Ishikawa (cell line): ENCODE results near the gene GRB10.
A peak's percentile ranks its signal among the peaks of the same experiment; 100 is the strongest.

Experiments
- CEBPB ChIP-seq: IDR thresholded peaks from 2 replicates; pipeline ENCODE4 v1.6.1; 2012
- CREB1 ChIP-seq: IDR thresholded peaks from 2 replicates; pipeline ENCODE4 v1.6.1; 2012; ENCODE audit warnings: low read depth
- EGR1 ChIP-seq: IDR thresholded peaks from 2 replicates; pipeline ENCODE4 v1.6.1; 2012
- EP300 ChIP-seq: IDR thresholded peaks from 2 replicates; pipeline ENCODE4 v1.6.1; 2012; ENCODE audit warnings: borderline replicate concordance
- FOXM1 ChIP-seq: IDR thresholded peaks from 2 replicates; pipeline ENCODE4 v1.6.1; 2012; ENCODE audit warnings: low read depth, borderline replicate concordance
- NFIC ChIP-seq: IDR thresholded peaks from 2 replicates; pipeline ENCODE4 v1.6.1; 2012
- RAD21 ChIP-seq: IDR thresholded peaks from 2 replicates; pipeline ENCODE4 v1.6.1; 2012; ENCODE audit warnings: low read depth
- TAF1 ChIP-seq: IDR thresholded peaks from 2 replicates; pipeline ENCODE4 v1.6.1; 2012; ENCODE audit warnings: low read depth, mild to moderate bottlenecking
- TCF12 ChIP-seq: IDR thresholded peaks from 2 replicates; pipeline ENCODE4 v1.6.1; 2012; ENCODE audit warnings: low read depth
- TEAD4 ChIP-seq: IDR thresholded peaks from 2 replicates; pipeline ENCODE4 v1.6.1; 2012
- YY1 ChIP-seq: IDR thresholded peaks from 2 replicates; pipeline ENCODE4 v1.6.1; 2012; ENCODE audit warnings: low read depth
- ZBTB7A ChIP-seq: IDR thresholded peaks from 2 replicates; pipeline ENCODE4 v1.6.1; 2012; ENCODE audit warnings: low read depth
- TF ChIP-seq, protein P1 (sequence below): IDR thresholded peaks from 2 replicates; pipeline ENCODE4 v1.6.1; 2012
- TF ChIP-seq, protein P2 (sequence below): IDR thresholded peaks from 2 replicates; pipeline ENCODE4 v1.6.1; 2012
- TF ChIP-seq, protein P3 (sequence below): IDR thresholded peaks from 2 replicates; pipeline ENCODE4 v1.6.1; 2012; ENCODE audit warnings: low read depth, mild to moderate bottlenecking

The GRB10 gene

DNA sequence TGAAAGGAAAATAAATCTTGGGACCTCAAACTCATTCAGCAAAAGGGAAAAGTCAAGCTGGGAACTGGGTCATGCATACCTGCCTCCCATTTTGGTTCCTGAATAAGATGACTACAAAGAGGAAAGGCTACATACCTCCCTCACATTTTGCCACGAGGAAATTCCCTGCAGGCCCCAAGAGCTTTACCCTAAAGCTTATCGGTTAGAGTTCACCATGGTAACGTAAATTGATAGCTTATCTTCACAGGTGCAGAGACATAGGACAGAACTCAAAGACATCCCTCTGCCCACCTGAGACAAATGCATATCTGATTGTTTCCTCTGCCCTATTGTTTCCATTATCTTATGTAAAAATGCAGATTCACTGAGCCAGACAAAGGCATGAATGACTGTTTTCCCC, 31.5 kb upstream of the GRB10 start:
- no peak for TF ChIP-seq CEBPB
- no peak for TF ChIP-seq TEAD4
- TF ChIP-seq, protein P1, sequence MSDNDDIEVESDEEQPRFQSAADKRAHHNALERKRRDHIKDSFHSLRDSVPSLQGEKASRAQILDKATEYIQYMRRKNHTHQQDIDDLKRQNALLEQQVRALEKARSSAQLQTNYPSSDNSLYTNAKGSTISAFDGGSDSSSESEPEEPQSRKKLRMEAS, result no peak
- no peak for TF ChIP-seq EGR1
- TF ChIP-seq RAD21, result no peak
- no peak for TF ChIP-seq TAF1
- TF ChIP-seq NFIC, result no peak

DNA sequence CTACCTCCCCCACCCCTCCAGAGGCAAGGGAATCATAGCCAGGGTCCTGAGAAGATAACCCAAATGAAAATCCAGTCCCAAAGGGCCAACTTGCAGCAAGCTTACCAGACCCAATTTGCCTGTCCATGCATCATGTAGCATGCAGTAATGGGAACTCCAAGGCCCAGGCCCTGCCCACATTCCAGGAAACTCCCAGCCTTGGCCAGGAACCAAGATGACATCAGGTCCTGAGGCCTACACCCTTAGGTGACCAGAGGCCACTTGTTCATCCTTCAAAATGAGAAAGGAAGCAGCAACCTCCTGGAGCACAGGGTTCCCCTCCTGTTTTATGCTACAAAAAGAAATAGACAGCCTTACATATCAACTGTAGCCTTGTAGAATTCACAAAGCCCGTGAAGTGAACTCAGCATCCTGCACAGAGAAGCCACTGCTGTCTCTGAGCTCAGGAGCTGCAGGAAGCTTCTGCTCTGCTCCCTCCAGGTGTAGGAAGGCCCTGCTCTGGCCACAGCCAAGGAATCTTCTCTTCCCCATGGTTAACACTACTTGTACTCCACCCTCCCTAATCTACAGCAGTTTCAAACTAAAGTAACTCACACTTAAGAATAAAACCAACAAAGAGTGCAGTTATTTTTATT, 30.3 kb upstream of the GRB10 start:
- TF ChIP-seq, protein P1, result peak; percentile 61
- no peak for TF ChIP-seq ZBTB7A
- no peak for TF ChIP-seq TAF1
- no peak for TF ChIP-seq EGR1
- TF ChIP-seq TCF12, result peak; percentile 44; the same call in 1 of the 2 replicates
- no peak for TF ChIP-seq YY1
- peak; percentile 96 for TF ChIP-seq TEAD4
- TF ChIP-seq RAD21, result no peak
- TF ChIP-seq EP300, result peak; percentile 67
- TF ChIP-seq FOXM1, result no peak
- peak; percentile 97 for TF ChIP-seq NFIC
- TF ChIP-seq CEBPB, result no peak
- TF ChIP-seq CREB1, result no peak
- TF ChIP-seq, protein P2, sequence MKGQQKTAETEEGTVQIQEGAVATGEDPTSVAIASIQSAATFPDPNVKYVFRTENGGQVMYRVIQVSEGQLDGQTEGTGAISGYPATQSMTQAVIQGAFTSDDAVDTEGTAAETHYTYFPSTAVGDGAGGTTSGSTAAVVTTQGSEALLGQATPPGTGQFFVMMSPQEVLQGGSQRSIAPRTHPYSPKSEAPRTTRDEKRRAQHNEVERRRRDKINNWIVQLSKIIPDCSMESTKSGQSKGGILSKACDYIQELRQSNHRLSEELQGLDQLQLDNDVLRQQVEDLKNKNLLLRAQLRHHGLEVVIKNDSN, result no peak
- TF ChIP-seq, protein P3, sequence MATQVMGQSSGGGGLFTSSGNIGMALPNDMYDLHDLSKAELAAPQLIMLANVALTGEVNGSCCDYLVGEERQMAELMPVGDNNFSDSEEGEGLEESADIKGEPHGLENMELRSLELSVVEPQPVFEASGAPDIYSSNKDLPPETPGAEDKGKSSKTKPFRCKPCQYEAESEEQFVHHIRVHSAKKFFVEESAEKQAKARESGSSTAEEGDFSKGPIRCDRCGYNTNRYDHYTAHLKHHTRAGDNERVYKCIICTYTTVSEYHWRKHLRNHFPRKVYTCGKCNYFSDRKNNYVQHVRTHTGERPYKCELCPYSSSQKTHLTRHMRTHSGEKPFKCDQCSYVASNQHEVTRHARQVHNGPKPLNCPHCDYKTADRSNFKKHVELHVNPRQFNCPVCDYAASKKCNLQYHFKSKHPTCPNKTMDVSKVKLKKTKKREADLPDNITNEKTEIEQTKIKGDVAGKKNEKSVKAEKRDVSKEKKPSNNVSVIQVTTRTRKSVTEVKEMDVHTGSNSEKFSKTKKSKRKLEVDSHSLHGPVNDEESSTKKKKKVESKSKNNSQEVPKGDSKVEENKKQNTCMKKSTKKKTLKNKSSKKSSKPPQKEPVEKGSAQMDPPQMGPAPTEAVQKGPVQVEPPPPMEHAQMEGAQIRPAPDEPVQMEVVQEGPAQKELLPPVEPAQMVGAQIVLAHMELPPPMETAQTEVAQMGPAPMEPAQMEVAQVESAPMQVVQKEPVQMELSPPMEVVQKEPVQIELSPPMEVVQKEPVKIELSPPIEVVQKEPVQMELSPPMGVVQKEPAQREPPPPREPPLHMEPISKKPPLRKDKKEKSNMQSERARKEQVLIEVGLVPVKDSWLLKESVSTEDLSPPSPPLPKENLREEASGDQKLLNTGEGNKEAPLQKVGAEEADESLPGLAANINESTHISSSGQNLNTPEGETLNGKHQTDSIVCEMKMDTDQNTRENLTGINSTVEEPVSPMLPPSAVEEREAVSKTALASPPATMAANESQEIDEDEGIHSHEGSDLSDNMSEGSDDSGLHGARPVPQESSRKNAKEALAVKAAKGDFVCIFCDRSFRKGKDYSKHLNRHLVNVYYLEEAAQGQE, result no peak

DNA sequence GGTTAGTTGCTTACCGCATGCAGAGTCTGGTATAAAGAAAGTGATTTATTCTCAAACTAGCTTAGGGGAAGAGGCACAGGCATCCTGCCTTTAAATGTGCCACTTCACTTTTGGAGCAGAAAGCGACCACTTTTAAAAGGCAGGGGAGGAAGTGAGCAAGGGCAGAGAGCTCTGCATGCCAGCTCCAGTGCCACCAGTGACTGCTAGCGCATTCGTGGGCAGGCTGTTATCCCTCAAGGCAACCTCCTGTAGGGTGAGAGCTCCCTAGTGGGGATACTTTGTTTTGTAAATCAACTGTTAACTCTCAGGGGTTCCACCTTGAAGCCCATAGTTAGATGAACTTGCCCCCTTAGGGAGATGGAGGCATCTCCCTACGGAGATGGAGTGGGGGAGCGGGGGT, 29.4 kb upstream of the GRB10 start:
- TF ChIP-seq, protein P1, result no peak
- TF ChIP-seq EGR1 (no peak), YY1 (no peak), CEBPB (no peak), TAF1 (no peak), ZBTB7A (no peak), EP300 (no peak), RAD21 (no peak), NFIC (no peak), FOXM1 (no peak)
- TF ChIP-seq, protein P2, result no peak
- TF ChIP-seq, protein P3, result no peak

DNA sequence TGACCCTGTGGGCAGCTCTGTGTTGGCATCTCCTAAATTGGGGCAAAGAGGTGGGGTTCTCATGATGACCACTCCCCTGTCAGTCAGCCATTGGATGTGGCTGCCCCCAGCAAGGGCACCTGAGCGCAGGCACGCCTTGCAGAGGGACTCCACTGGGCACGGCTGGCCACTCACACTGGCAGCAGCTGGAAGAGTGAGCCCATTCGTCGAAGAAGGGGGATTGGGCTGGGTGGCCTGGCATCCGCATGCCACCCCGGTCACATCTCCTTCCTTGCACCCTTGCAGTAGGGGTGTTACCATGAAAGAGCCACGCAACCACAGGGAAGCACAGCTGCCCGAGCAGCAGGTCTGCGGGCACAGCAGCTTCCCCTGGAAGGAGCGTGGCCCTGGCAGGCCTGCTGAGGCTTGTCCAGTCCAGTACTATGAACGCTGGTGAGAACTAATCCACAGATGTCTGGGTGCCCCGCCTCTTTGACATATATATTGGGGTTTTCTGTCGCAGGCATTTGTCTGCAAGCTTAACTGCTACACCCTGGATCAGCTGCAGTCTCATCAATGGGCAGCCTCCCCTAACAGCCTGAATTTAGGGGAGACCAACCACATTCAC, 25.7 kb upstream of the GRB10 start:
- TF ChIP-seq, protein P2, result no peak
- TF ChIP-seq EP300 (no peak), NFIC (no peak), TCF12 (no peak)
- TF ChIP-seq, protein P1, result no peak

DNA sequence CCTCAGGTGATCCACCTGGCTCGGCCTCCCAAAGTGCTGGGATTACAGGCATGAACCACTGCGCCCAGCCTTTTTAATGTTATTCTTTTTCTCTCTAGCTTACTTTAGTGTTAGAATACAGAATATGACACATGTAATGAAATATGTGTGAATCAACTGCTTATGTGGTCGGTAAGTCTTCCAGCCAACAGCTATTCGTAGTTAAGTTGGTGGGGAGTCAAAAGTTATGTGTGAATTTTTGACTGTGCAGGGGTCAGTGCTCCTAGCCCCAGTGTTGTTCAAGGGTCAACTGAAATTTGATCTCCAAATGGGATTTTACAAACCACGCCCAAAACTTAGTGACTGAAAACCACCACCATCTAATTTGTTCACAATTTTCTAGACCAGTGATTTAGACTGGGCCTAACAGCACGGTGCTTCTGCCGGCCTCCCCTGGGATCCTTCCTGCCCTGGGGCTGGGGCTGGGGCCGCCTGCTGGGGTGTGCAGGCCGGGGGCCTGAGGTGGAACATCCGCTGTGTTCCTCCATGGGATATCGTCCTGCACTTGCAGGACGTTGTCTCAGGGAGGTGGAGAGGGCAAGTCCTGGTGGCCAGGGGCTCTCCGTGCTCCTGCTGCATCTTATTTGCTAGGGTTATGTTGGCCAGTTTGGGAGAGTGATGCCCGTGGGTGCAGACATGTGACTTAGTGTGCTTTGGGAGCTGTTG, 24.5 kb upstream of the GRB10 start:
- no peak for TF ChIP-seq EGR1
- TF ChIP-seq TCF12, result 0 out of 2 replicates have a peak, but pooled peaks have one; percentile 29
